Skin epidermis (tissue), 12 donors: Measurements from ENCODE around the gene RCOR2.
"Not testable (repeated sequence)": the region's sequence is repeated elsewhere in the genome, so short reads cannot be mapped to it uniquely, and the experiment has no call there.

Experiments used
- H3K27ac ChIP-seq, 21 experiments: fragments of 200-600 bp; sonication (generic) in 11 of 21; one replicate each; pipeline ENCODE4 v1.5.0; 2020; ENCODE audit warnings: mild to moderate bottlenecking in 3 of 21, inconsistent platforms in 2 of 21, moderate library complexity in 2 of 21
- H3K4me3 ChIP-seq, 7 experiments: fragments of 200-600 bp; sonication (generic) in 2 of 7; one replicate each; pipeline ENCODE4 v1.5.0; 2020; ENCODE audit warnings: inconsistent platforms in 2 of 7, mild to moderate bottlenecking in 2 of 7, moderate library complexity in 1 of 7

The RCOR2 gene

GRCh38 chr11:63866211-63866610 is 50.8 kb downstream of the RCOR2 start:
- H3K4me3 ChIP-seq = no peak overlapping the region

GRCh38 chr11:63863620-63864019 is 53.3 kb downstream of the RCOR2 start:
- peak overlapping the region in 3 of 21 experiments; percentile 34 to 39 (median 35) for H3K27ac ChIP-seq

More at GRCh38 chr11:63866211-63866610, 50.8 kb downstream of the RCOR2 start:
- H3K27ac ChIP-seq = peak overlapping the region in 8 of 21 experiments; percentile 2 to 79 (median 36)

GRCh38 chr11:63862923-63863322 is 54.0 kb downstream of the RCOR2 start:
- peak overlapping the region in 8 of 21 experiments; percentile 4 to 63 (median 34) for H3K27ac ChIP-seq
- H3K4me3 ChIP-seq = no peak overlapping the region

More at GRCh38 chr11:63863620-63864019, 53.3 kb downstream of the RCOR2 start:
- H3K4me3 ChIP-seq = not testable (repeated sequence)
